ENCODE measurements around the gene IGFBP1.

IGFBP1 gene

GRCh38 chr7:45891462-45892402, 3.4 kb downstream of the IGFBP1 start:
- H3K4me3 ChIP-seq (ENCODE audit: low read depth, low read length): no peak overlapping the region
- H3K36me3 ChIP-seq (ENCODE audit: control insufficient read depth, insufficient read depth, low read length): no peaks in the 10 kb centered on the region
- H3K27ac ChIP-seq (ENCODE audit: low read depth, low read length): no peak overlapping the region
- peaks cover 45% of the 10 kb centered on the region for H3K27me3 ChIP-seq (ENCODE audit: control insufficient read depth, insufficient read depth, low read length)
- H3K9ac ChIP-seq (ENCODE audit: low read depth, low read length): no peak overlapping the region
- peaks cover 12% of the 10 kb centered on the region; the same call in 1 of the 2 replicates for H3K4me1 ChIP-seq (ENCODE audit: control insufficient read depth, insufficient read depth, low read length)
- H3K9me3 ChIP-seq (ENCODE audit: control insufficient read depth, insufficient read depth, low read length): no peaks in the 10 kb centered on the region

- H3K27me3 ChIP-seq (ENCODE audit: control insufficient read depth, insufficient read depth, low read length): peaks cover 37% of the 10 kb centered on the region
- H3K36me3 ChIP-seq (ENCODE audit: control insufficient read depth, insufficient read depth, low read length): no peaks in the 10 kb centered on the region
- no peak overlapping the region for H3K9ac ChIP-seq (ENCODE audit: low read depth, low read length)
- H3K4me1 ChIP-seq (ENCODE audit: control insufficient read depth, insufficient read depth, low read length): peaks cover 12% of the 10 kb centered on the region; the same call in 1 of the 2 replicates
- H3K27ac ChIP-seq (ENCODE audit: low read depth, low read length): no peak overlapping the region
- no peaks in the 10 kb centered on the region for H3K9me3 ChIP-seq (ENCODE audit: control insufficient read depth, insufficient read depth, low read length)
- no peak overlapping the region for H3K4me3 ChIP-seq (ENCODE audit: low read depth, low read length)
Measured at GRCh38 chr7:45892407-45893035, 4.2 kb downstream of the IGFBP1 start.

- peaks cover 27% of the 10 kb centered on the region for H3K27me3 ChIP-seq (ENCODE audit: control insufficient read depth, insufficient read depth, low read length)
- no peak overlapping the region for H3K27ac ChIP-seq (ENCODE audit: low read depth, low read length)
- no peak overlapping the region for H3K4me3 ChIP-seq (ENCODE audit: low read depth, low read length)
- H3K36me3 ChIP-seq (ENCODE audit: control insufficient read depth, insufficient read depth, low read length): no peaks in the 10 kb centered on the region
- H3K9me3 ChIP-seq (ENCODE audit: control insufficient read depth, insufficient read depth, low read length): no peaks in the 10 kb centered on the region
- no peak overlapping the region for H3K9ac ChIP-seq (ENCODE audit: low read depth, low read length)
- peaks cover 8% of the 10 kb centered on the region; the same call in 1 of the 2 replicates for H3K4me1 ChIP-seq (ENCODE audit: control insufficient read depth, insufficient read depth, low read length)
Measured at GRCh38 chr7:45893374-45893995, 5.2 kb downstream of the IGFBP1 start.

- Histone ChIP-seq H3K9ac (ENCODE audit: low read depth, low read length) (no peak overlapping the region), H3K4me1 (ENCODE audit: control insufficient read depth, insufficient read depth, low read length) (peaks cover 6% of the 10 kb centered on the region; the same call in 1 of the 2 replicates), H3K36me3 (ENCODE audit: control insufficient read depth, insufficient read depth, low read length) (no peaks in the 10 kb centered on the region), H3K4me3 (ENCODE audit: low read depth, low read length) (no peak overlapping the region), H3K27me3 (ENCODE audit: control insufficient read depth, insufficient read depth, low read length) (peaks cover 21% of the 10 kb centered on the region), H3K27ac (ENCODE audit: low read depth, low read length) (no peak overlapping the region), H3K9me3 (ENCODE audit: control insufficient read depth, insufficient read depth, low read length) (no peaks in the 10 kb centered on the region)
Measured at GRCh38 chr7:45893996-45894664, 5.8 kb downstream of the IGFBP1 start.

GRCh38 chr7:45894665-45895062, 6.4 kb downstream of the IGFBP1 start:
- H3K4me3 ChIP-seq (ENCODE audit: low read depth, low read length): no peak overlapping the region
- no peak overlapping the region for H3K27ac ChIP-seq (ENCODE audit: low read depth, low read length)
- H3K9ac ChIP-seq (ENCODE audit: low read depth, low read length): no peak overlapping the region
- no peaks in the 10 kb centered on the region for H3K9me3 ChIP-seq (ENCODE audit: control insufficient read depth, insufficient read depth, low read length)
- H3K27me3 ChIP-seq (ENCODE audit: control insufficient read depth, insufficient read depth, low read length): peaks cover 15% of the 10 kb centered on the region
- H3K36me3 ChIP-seq (ENCODE audit: control insufficient read depth, insufficient read depth, low read length): no peaks in the 10 kb centered on the region
- H3K4me1 ChIP-seq (ENCODE audit: control insufficient read depth, insufficient read depth, low read length): peaks cover under 1% of the 10 kb centered on the region; the same call in 1 of the 2 replicates

GRCh38 chr7:45897042-45897690, 8.9 kb downstream of the IGFBP1 start:
- H3K4me3 ChIP-seq (ENCODE audit: low read depth, low read length): no peak overlapping the region
- no peaks in the 10 kb centered on the region for H3K4me1 ChIP-seq (ENCODE audit: control insufficient read depth, insufficient read depth, low read length)
- H3K36me3 ChIP-seq (ENCODE audit: control insufficient read depth, insufficient read depth, low read length): no peaks in the 10 kb centered on the region
- no peaks in the 10 kb centered on the region for H3K9me3 ChIP-seq (ENCODE audit: control insufficient read depth, insufficient read depth, low read length)
- H3K27me3 ChIP-seq (ENCODE audit: control insufficient read depth, insufficient read depth, low read length): no peaks in the 10 kb centered on the region
- no peak overlapping the region for H3K27ac ChIP-seq (ENCODE audit: low read depth, low read length)
- no peak overlapping the region for H3K9ac ChIP-seq (ENCODE audit: low read depth, low read length)

- Histone ChIP-seq H3K9ac (ENCODE audit: low read depth, low read length) (no peak overlapping the region), H3K27me3 (ENCODE audit: control insufficient read depth, insufficient read depth, low read length) (no peaks in the 10 kb centered on the region), H3K27ac (ENCODE audit: low read depth, low read length) (no peak overlapping the region), H3K4me3 (ENCODE audit: low read depth, low read length) (no peak overlapping the region), H3K4me1 (ENCODE audit: control insufficient read depth, insufficient read depth, low read length) (no peaks in the 10 kb centered on the region), H3K9me3 (ENCODE audit: control insufficient read depth, insufficient read depth, low read length) (no peaks in the 10 kb centered on the region), H3K36me3 (ENCODE audit: control insufficient read depth, insufficient read depth, low read length) (no peaks in the 10 kb centered on the region)
Measured at GRCh38 chr7:45898222-45898621, 9.9 kb downstream of the IGFBP1 start.

- Histone ChIP-seq H3K27me3 (ENCODE audit: control insufficient read depth, insufficient read depth, low read length) (no peaks in the 10 kb centered on the region), H3K27ac (ENCODE audit: low read depth, low read length) (no peak overlapping the region), H3K36me3 (ENCODE audit: control insufficient read depth, insufficient read depth, low read length) (no peaks in the 10 kb centered on the region), H3K4me1 (ENCODE audit: control insufficient read depth, insufficient read depth, low read length) (no peaks in the 10 kb centered on the region), H3K9ac (ENCODE audit: low read depth, low read length) (no peak overlapping the region), H3K4me3 (ENCODE audit: low read depth, low read length) (no peak overlapping the region), H3K9me3 (ENCODE audit: control insufficient read depth, insufficient read depth, low read length) (no peaks in the 10 kb centered on the region)
Measured at GRCh38 chr7:45901566-45901965, 13.3 kb downstream of the IGFBP1 start.

GRCh38 chr7:45902820-45903219, 14.5 kb downstream of the IGFBP1 start:
- Histone ChIP-seq H3K9ac (ENCODE audit: low read depth, low read length) (no peak overlapping the region), H3K36me3 (ENCODE audit: control insufficient read depth, insufficient read depth, low read length) (no peaks in the 10 kb centered on the region), H3K27me3 (ENCODE audit: control insufficient read depth, insufficient read depth, low read length) (no peaks in the 10 kb centered on the region), H3K4me1 (ENCODE audit: control insufficient read depth, insufficient read depth, low read length) (no peaks in the 10 kb centered on the region), H3K9me3 (ENCODE audit: control insufficient read depth, insufficient read depth, low read length) (no peaks in the 10 kb centered on the region), H3K27ac (ENCODE audit: low read depth, low read length) (no peak overlapping the region), H3K4me3 (ENCODE audit: low read depth, low read length) (no peak overlapping the region)

GRCh38 chr7:45909561-45909960, 21.3 kb downstream of the IGFBP1 start:
- Histone ChIP-seq H3K4me3 (ENCODE audit: low read depth, low read length) (no peak overlapping the region), H3K4me1 (ENCODE audit: control insufficient read depth, insufficient read depth, low read length) (no peaks in the 10 kb centered on the region), H3K36me3 (ENCODE audit: control insufficient read depth, insufficient read depth, low read length) (peaks cover 9% of the 10 kb centered on the region), H3K9me3 (ENCODE audit: control insufficient read depth, insufficient read depth, low read length) (no peaks in the 10 kb centered on the region), H3K9ac (ENCODE audit: low read depth, low read length) (no peak overlapping the region), H3K27me3 (ENCODE audit: control insufficient read depth, insufficient read depth, low read length) (no peaks in the 10 kb centered on the region), H3K27ac (ENCODE audit: low read depth, low read length) (no peak overlapping the region)

Measured in HUES48 (cell line).